Measurements from ENCODE around the gene ZNF454.

GRCh38 chr5:178993236-178993765 is 52.3 kb downstream of the ZNF454 start:
- no peak for TF ChIP-seq CTCF (conservative IDR thresholded peaks at IDR 0.05; ENCODE audit: low read depth, low read length)
- no peak for TF ChIP-seq EZH2 (IDR thresholded peaks at IDR 0.05; ENCODE audit: borderline replicate concordance, low read depth, low read length, poor library complexity, severe bottlenecking)
